ENCODE measurements around the gene RASAL3.

RASAL3 gene

GRCh38 chr19:15403151-15403531 lies 61.2 kb downstream of the RASAL3 start:
- H3K27ac ChIP-seq = no peak overlapping the region
- TF ChIP-seq CTCF (IDR thresholded peaks at IDR 0.05) (no peak), ZFX (IDR thresholded peaks at IDR 0.05; ENCODE audit: borderline replicate concordance) (no peak)

GRCh38 chr19:15402411-15403150 lies 61.8 kb downstream of the RASAL3 start:
- H3K27ac ChIP-seq = no peak overlapping the region
- TF ChIP-seq CTCF (IDR thresholded peaks at IDR 0.05) = no peak
- no peak for TF ChIP-seq ZFX (IDR thresholded peaks at IDR 0.05; ENCODE audit: borderline replicate concordance)
